ENCODE results near the gene ENTPD6. TPM values are rescaled to one million over a fixed set of nuclear protein-coding genes. Genes with fewer than 3 reads are reported as not detected.

The ENTPD6 gene
- total RNA-seq, 1 experiment from 2014 or later, result 56.3 TPM

- Mint-ChIP-seq H3K27me3 (ENCODE audit: unreplicated experiment) (no peaks in the 10 kb centered on the region), H3K4me3 (ENCODE audit: low read depth, unreplicated experiment) (no peak overlapping the region), H3K27ac (ENCODE audit: unreplicated experiment) (no peak overlapping the region), H3K36me3 (ENCODE audit: insufficient read depth, unreplicated experiment) (no peaks in the 10 kb centered on the region), H3K4me1 (ENCODE audit: low read depth, unreplicated experiment) (no peaks in the 10 kb centered on the region), H3K9me3 (ENCODE audit: low read depth, unreplicated experiment) (no peaks in the 10 kb centered on the region)
- intact Hi-C loops (cut with micrococcal nuclease; ENCODE audit: unreplicated experiment), result no loop called here
- no TSS peak for BruUV-seq (replicated peaks)
- no peak for DNase-seq
- no peak for TF ChIP-seq CTCF (IDR thresholded peaks at IDR 0.05; ENCODE audit: unreplicated experiment)
- CTCF ChIA-PET, result no interaction called here
These were observed 46.3 kb upstream of the ENTPD6 start for GRCh38 chr20:25148982-25149846.

DNA sequence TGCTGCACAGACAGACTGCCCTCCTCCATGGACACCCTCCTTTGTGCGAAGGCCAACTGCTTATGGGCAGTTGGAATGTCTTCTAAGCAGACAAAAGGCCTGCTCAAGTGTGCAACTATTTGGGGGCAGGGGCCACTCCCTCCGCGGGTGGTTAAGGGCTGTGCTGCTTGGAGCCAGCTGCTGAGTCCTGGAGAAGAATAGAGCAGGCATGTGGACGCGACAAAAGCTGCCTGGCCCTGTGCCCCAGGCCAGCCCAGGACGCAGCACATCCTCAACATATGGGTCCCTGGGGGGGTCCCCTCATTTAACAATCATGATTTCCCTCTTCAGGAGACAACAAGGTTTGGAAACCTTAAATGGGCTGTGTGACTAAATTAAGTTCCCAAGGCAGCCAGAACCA lies 45.5 kb upstream of the ENTPD6 start:
- H3K36me3 Mint-ChIP-seq (ENCODE audit: insufficient read depth, unreplicated experiment), result no peaks in the 10 kb centered on the region
- H3K27me3 Mint-ChIP-seq (ENCODE audit: unreplicated experiment), result no peaks in the 10 kb centered on the region
- CTCF ChIA-PET, result no interaction called here
- H3K4me3 Mint-ChIP-seq (ENCODE audit: low read depth, unreplicated experiment), result no peak overlapping the region
- no peak overlapping the region for H3K27ac Mint-ChIP-seq (ENCODE audit: unreplicated experiment)
- DNase-seq, result no peak
- intact Hi-C loops (cut with micrococcal nuclease; ENCODE audit: unreplicated experiment), result no loop called here
- BruUV-seq (replicated peaks), result no TSS peak
- no peaks in the 10 kb centered on the region for H3K9me3 Mint-ChIP-seq (ENCODE audit: low read depth, unreplicated experiment)
- no peak for TF ChIP-seq CTCF (IDR thresholded peaks at IDR 0.05; ENCODE audit: unreplicated experiment)
- H3K4me1 Mint-ChIP-seq (ENCODE audit: low read depth, unreplicated experiment), result no peaks in the 10 kb centered on the region

GRCh38 chr20:25158043-25158442 lies 37.5 kb upstream of the ENTPD6 start:
- H3K4me3 Mint-ChIP-seq (ENCODE audit: low read depth, unreplicated experiment), result no peak overlapping the region
- H3K27me3 Mint-ChIP-seq (ENCODE audit: unreplicated experiment), result no peaks in the 10 kb centered on the region
- no peak for DNase-seq
- no TSS peak for BruUV-seq (replicated peaks)
- no peaks in the 10 kb centered on the region for H3K4me1 Mint-ChIP-seq (ENCODE audit: low read depth, unreplicated experiment)
- H3K9me3 Mint-ChIP-seq (ENCODE audit: low read depth, unreplicated experiment), result no peaks in the 10 kb centered on the region
- CTCF ChIA-PET, result no interaction called here
- intact Hi-C loops (cut with micrococcal nuclease; ENCODE audit: unreplicated experiment), result no loop called here
- no peak overlapping the region for H3K27ac Mint-ChIP-seq (ENCODE audit: unreplicated experiment)
- no peak for TF ChIP-seq CTCF (IDR thresholded peaks at IDR 0.05; ENCODE audit: unreplicated experiment)
- no peaks in the 10 kb centered on the region for H3K36me3 Mint-ChIP-seq (ENCODE audit: insufficient read depth, unreplicated experiment)

GRCh38 chr20:25160467-25160866 lies 35.0 kb upstream of the ENTPD6 start:
- no peaks in the 10 kb centered on the region for H3K27me3 Mint-ChIP-seq (ENCODE audit: unreplicated experiment)
- BruUV-seq (replicated peaks), result no TSS peak

More at GRCh38 chr20:25160467-25160866, 35.0 kb upstream of the ENTPD6 start:
- CTCF ChIA-PET, result no interaction called here
- no peaks in the 10 kb centered on the region for H3K9me3 Mint-ChIP-seq (ENCODE audit: low read depth, unreplicated experiment)
- TF ChIP-seq CTCF (IDR thresholded peaks at IDR 0.05; ENCODE audit: unreplicated experiment), result no peak
- DNase-seq, result no peak
- no peak overlapping the region for H3K27ac Mint-ChIP-seq (ENCODE audit: unreplicated experiment)
- H3K36me3 Mint-ChIP-seq (ENCODE audit: insufficient read depth, unreplicated experiment), result no peaks in the 10 kb centered on the region
- no peaks in the 10 kb centered on the region for H3K4me1 Mint-ChIP-seq (ENCODE audit: low read depth, unreplicated experiment)
- intact Hi-C loops (cut with micrococcal nuclease; ENCODE audit: unreplicated experiment), result no loop called here
- no peak overlapping the region for H3K4me3 Mint-ChIP-seq (ENCODE audit: low read depth, unreplicated experiment)
